ENCODE data around the gene PPP3CB. TPM values are rescaled to one million over a fixed set of nuclear protein-coding genes. Genes with fewer than 3 reads are reported as not detected.

Gene PPP3CB
- total RNA-seq, 1 experiment from 2014 or later: 43.8 TPM

DNA sequence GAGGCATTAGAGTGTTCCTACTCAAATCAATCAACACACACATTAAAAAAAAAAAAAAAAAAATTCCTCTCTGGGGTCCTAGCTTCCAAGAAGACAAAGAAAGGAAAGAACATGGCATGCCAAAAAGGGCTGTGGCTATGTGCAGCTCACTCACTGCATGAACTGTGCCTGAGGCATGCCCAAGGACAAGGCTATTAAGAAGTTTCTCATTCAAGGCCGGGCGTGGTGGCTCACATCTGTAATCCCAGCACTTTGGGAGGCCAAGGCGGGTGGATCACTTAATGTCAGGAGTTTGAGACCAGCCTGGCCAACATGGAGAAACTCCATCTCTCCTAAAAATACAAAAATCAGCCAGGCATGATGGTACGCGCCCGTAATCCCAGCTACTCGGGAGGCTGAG, 41.9 kb upstream of the PPP3CB start:
- Histone ChIP-seq H3K9me2 (replicated peaks; ENCODE audit: low read length) (no peaks in the 10 kb centered on the region), H3K36me3 (ENCODE audit: low read depth, low read length) (peaks cover 9% of the 10 kb centered on the region; the same call in 1 of the 2 replicates), H3K4me1 (ENCODE audit: insufficient read depth, low read length) (no peaks in the 10 kb centered on the region), H3F3A (ENCODE audit: low read length, unreplicated experiment) (no peaks in the 10 kb centered on the region), H3K27ac (ENCODE audit: low read length) (no peak overlapping the region), H4K20me1 (ENCODE audit: low read length) (no peaks in the 10 kb centered on the region), H2AFZ (ENCODE audit: low read length) (no peak overlapping the region), H3K9ac (ENCODE audit: low read length) (no peak overlapping the region), H3K9me3 (ENCODE audit: low read length) (no peaks in the 10 kb centered on the region), H3K4me2 (ENCODE audit: low read length) (no peak overlapping the region), H3K27me3 (ENCODE audit: low read length) (no peaks in the 10 kb centered on the region), H3K79me2 (ENCODE audit: low read length) (no peaks in the 10 kb centered on the region), H3K4me3 (ENCODE audit: low read length) (no peak overlapping the region)
- ATAC-seq (no peak), DNase-seq (no peak)
- ChIA-PET CTCF (no interaction called here), POLR2A (ENCODE audit: unreplicated experiment) (no interaction called here)
- no TSS peak for BruUV-seq (replicated peaks)
- TF ChIP-seq, protein P1, sequence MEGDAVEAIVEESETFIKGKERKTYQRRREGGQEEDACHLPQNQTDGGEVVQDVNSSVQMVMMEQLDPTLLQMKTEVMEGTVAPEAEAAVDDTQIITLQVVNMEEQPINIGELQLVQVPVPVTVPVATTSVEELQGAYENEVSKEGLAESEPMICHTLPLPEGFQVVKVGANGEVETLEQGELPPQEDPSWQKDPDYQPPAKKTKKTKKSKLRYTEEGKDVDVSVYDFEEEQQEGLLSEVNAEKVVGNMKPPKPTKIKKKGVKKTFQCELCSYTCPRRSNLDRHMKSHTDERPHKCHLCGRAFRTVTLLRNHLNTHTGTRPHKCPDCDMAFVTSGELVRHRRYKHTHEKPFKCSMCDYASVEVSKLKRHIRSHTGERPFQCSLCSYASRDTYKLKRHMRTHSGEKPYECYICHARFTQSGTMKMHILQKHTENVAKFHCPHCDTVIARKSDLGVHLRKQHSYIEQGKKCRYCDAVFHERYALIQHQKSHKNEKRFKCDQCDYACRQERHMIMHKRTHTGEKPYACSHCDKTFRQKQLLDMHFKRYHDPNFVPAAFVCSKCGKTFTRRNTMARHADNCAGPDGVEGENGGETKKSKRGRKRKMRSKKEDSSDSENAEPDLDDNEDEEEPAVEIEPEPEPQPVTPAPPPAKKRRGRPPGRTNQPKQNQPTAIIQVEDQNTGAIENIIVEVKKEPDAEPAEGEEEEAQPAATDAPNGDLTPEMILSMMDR (conservative IDR thresholded peaks at IDR 0.05; ENCODE audit: low read depth, low read length): no peak
- no peak for TF ChIP-seq EZH2phosphoT487 (IDR thresholded peaks at IDR 0.05; ENCODE audit: borderline replicate concordance, low read length)
- no peak for TF ChIP-seq EZH2 (IDR thresholded peaks at IDR 0.05; ENCODE audit: low read length, unreplicated experiment)
- intact Hi-C loops (cut with micrococcal nuclease): no loop called here

DNA sequence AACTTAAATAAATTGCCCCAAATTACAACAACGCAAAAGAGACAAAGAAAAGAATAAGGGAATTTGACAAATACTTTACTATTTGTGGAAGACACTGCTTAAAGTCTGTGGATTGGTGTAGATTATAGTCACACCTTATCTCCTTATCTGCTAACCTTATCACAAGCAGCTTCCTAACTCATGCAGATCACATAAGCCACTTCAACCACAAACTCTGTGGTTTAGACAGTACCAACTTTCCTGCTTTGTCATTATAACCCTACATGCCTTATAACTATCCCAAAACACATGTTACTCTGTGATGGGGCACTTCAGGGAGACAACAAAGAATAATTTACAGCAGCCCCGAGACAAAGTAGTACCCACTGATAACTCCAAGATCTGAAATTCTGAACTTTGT, 41.5 kb upstream of the PPP3CB start:
- intact Hi-C loops (cut with micrococcal nuclease): no loop called here
- Histone ChIP-seq H3K9ac (ENCODE audit: low read length) (no peak overlapping the region), H3K27ac (ENCODE audit: low read length) (no peak overlapping the region), H3K9me2 (replicated peaks; ENCODE audit: low read length) (no peaks in the 10 kb centered on the region), H3K27me3 (ENCODE audit: low read length) (no peaks in the 10 kb centered on the region), H4K20me1 (ENCODE audit: low read length) (no peaks in the 10 kb centered on the region), H3K36me3 (ENCODE audit: low read depth, low read length) (peaks cover 9% of the 10 kb centered on the region; the same call in 1 of the 2 replicates), H3K4me3 (ENCODE audit: low read length) (no peak overlapping the region), H3K9me3 (ENCODE audit: low read length) (no peaks in the 10 kb centered on the region), H3K4me2 (ENCODE audit: low read length) (no peak overlapping the region), H3F3A (ENCODE audit: low read length, unreplicated experiment) (no peaks in the 10 kb centered on the region), H3K79me2 (ENCODE audit: low read length) (no peaks in the 10 kb centered on the region), H3K4me1 (ENCODE audit: insufficient read depth, low read length) (no peaks in the 10 kb centered on the region), H2AFZ (ENCODE audit: low read length) (no peak overlapping the region)
- no peak for TF ChIP-seq EZH2 (IDR thresholded peaks at IDR 0.05; ENCODE audit: low read length, unreplicated experiment)
- TF ChIP-seq EZH2phosphoT487 (IDR thresholded peaks at IDR 0.05; ENCODE audit: borderline replicate concordance, low read length): no peak
- TF ChIP-seq, protein P1 (conservative IDR thresholded peaks at IDR 0.05; ENCODE audit: low read depth, low read length): no peak
- CTCF ChIA-PET: no interaction called here
- DNase-seq (no peak), ATAC-seq (no peak; the same call in 1 of the 2 replicates)
- POLR2A ChIA-PET (ENCODE audit: unreplicated experiment): no interaction called here
- no TSS peak for BruUV-seq (replicated peaks)

DNA sequence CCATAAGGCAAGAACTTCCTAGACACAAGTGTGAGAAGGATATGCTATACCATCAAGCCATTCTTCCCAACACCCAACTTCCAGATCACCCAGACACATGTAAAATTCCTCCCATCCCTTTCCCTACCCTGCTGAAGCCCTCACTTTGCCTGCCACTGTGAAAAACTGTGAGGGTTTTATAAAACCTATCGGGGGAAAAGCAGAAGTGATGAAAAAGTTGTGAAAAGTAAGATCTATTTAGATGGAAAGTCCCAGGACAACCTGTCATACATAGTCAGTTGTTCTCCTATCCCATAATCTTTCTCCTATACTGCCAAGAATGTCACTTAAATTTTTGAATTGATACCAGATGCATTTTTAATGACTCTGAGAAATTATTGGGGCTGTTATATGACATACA, 39.0 kb upstream of the PPP3CB start:
- Histone ChIP-seq H3K4me2 (ENCODE audit: low read length) (no peak overlapping the region), H3K9me3 (ENCODE audit: low read length) (no peaks in the 10 kb centered on the region), H3K36me3 (ENCODE audit: low read depth, low read length) (peaks cover 14% of the 10 kb centered on the region; the same call in 1 of the 2 replicates), H3F3A (ENCODE audit: low read length, unreplicated experiment) (no peaks in the 10 kb centered on the region), H4K20me1 (ENCODE audit: low read length) (no peaks in the 10 kb centered on the region), H3K27ac (ENCODE audit: low read length) (no peak overlapping the region), H3K27me3 (ENCODE audit: low read length) (no peaks in the 10 kb centered on the region), H3K9ac (ENCODE audit: low read length) (no peak overlapping the region), H3K9me2 (replicated peaks; ENCODE audit: low read length) (no peaks in the 10 kb centered on the region), H2AFZ (ENCODE audit: low read length) (no peak overlapping the region), H3K4me3 (ENCODE audit: low read length) (no peak overlapping the region), H3K4me1 (ENCODE audit: insufficient read depth, low read length) (no peaks in the 10 kb centered on the region), H3K79me2 (ENCODE audit: low read length) (no peaks in the 10 kb centered on the region)
- CTCF ChIA-PET: no interaction called here
- POLR2A ChIA-PET (ENCODE audit: unreplicated experiment): no interaction called here
- ATAC-seq (no peak), DNase-seq (no peak)
- no TSS peak for BruUV-seq (replicated peaks)
- TF ChIP-seq EZH2 (IDR thresholded peaks at IDR 0.05; ENCODE audit: low read length, unreplicated experiment) (no peak), EZH2phosphoT487 (IDR thresholded peaks at IDR 0.05; ENCODE audit: borderline replicate concordance, low read length) (no peak)
- TF ChIP-seq, protein P1 (conservative IDR thresholded peaks at IDR 0.05; ENCODE audit: low read depth, low read length): no peak
- intact Hi-C loops (cut with micrococcal nuclease): no loop called here
